Common myeloid progenitor, CD34-positive (primary cell): ENCODE results near the gene MIPOL1.

ENCODE experiments used
- CTCF ChIA-PET: fragments of 350-600 bp; sonication (Branson Sonifier 250); formaldehyde crosslinking; loops from one replicate; lab custom pipeline; 2021; ENCODE audit warnings: antibody characterized with exemption; lab: Charles Lee
- POLR2A ChIA-PET: fragments of 350-600 bp; sonication (Branson Sonifier 250); formaldehyde crosslinking; loops from one replicate; lab custom pipeline; 2021; ENCODE audit warnings: antibody characterized with exemption; lab: Charles Lee
- DNase-seq, 3 donors: peaks; one replicate each; pipeline versions ENCODE4 v3.0.0 to v3.0.0-alpha.2; 2013
- H3K27ac ChIP-seq, 2 experiments: 1 replicate in 1 of 2; 2 replicates in 1 of 2; pipeline ENCODE4 v1.7.0; 2013; ENCODE audit warnings: inconsistent platforms in 2 of 2, low read length in 2 of 2, mild to moderate bottlenecking in 2 of 2, low read depth in 1 of 2, moderate library complexity in 1 of 2; ENCODE audit not compliant: severe bottlenecking in 2 of 2, insufficient read depth in 1 of 2, poor library complexity in 1 of 2
- H3K27me3 ChIP-seq, 5 experiments: replicated peaks in 2 of 5; 1 replicate in 3 of 5; 2 replicates in 2 of 5; pipeline versions ENCODE4 v1.6.1 to v1.7.0; 2013; ENCODE audit warnings: low read length in 4 of 5, mild to moderate bottlenecking in 2 of 5, moderate library complexity in 2 of 5, inconsistent platforms in 1 of 5; ENCODE audit not compliant: insufficient read depth in 5 of 5, control insufficient read depth in 4 of 5
- H3K36me3 ChIP-seq, 4 experiments: 1 replicate in 2 of 4; 2 replicates in 2 of 4; pipeline versions ENCODE4 v1.6.1 to v1.7.0; 2013; ENCODE audit warnings: low read length in 3 of 4, control low read depth in 1 of 4, mild to moderate bottlenecking in 1 of 4; ENCODE audit not compliant: control insufficient read depth in 4 of 4, insufficient read depth in 4 of 4
- H3K4me1 ChIP-seq, 4 experiments: 1 replicate in 3 of 4; 2 replicates in 1 of 4; pipeline versions ENCODE4 v1.6.1 to v1.7.1; 2013; ENCODE audit warnings: low read length in 3 of 4, mild to moderate bottlenecking in 3 of 4, control low read depth in 1 of 4, inconsistent platforms in 1 of 4, moderate library complexity in 1 of 4; ENCODE audit not compliant: control insufficient read depth in 4 of 4, insufficient read depth in 4 of 4; ENCODE audit errors: control extremely low read depth in 1 of 4
- H3K4me3 ChIP-seq, 7 experiments: 1 replicate in 4 of 7; 2 replicates in 3 of 7; pipeline versions ENCODE4 v1.5.1 to v1.7.0; 2013; ENCODE audit warnings: mild to moderate bottlenecking in 7 of 7, low read length in 6 of 7, moderate library complexity in 6 of 7, inconsistent platforms in 2 of 7, low read depth in 2 of 7, control low read depth in 1 of 7; ENCODE audit not compliant: insufficient read depth in 4 of 7, control insufficient read depth in 1 of 7; ENCODE audit errors: extremely low read depth in 1 of 7
- H3K9me3 ChIP-seq, 5 experiments: 1 replicate in 4 of 5; 2 replicates in 1 of 5; pipeline versions ENCODE4 v1.6.1 to v1.7.1; 2013; ENCODE audit warnings: low read length in 4 of 5, mild to moderate bottlenecking in 2 of 5, inconsistent platforms in 1 of 5, low read depth in 1 of 5, moderate library complexity in 1 of 5; ENCODE audit not compliant: control insufficient read depth in 4 of 5, insufficient read depth in 2 of 5; ENCODE audit errors: control extremely low read depth in 1 of 5
- WGBS: methylation state at CpG from one replicate; pipeline ENCODE4 v1.1.5; 2013; ENCODE audit not compliant: insufficient coverage; 5-methylcytosine and 5-hydroxymethylcytosine counted together

The MIPOL1 gene

DNA sequence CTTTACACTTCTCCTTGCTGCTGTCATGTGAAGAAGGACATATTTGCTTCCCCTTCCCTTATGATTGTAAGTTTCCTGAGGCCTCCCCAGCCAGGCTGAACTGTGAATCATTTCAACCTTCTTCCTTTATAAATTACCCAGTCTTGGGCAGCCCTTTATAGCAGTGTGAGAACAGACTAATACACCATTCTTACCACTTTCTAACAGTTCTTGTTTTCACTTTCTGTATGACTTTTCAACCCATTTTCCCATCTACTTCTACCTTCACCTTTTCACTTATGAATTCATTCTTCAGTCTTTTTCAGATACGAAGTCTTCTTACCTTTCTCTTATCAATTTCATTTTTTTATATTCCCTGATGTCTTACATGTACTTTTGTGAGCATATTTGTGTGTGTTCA lies 342.3 kb downstream of the MIPOL1 start:
- Histone ChIP-seq H3K27ac (no peak overlapping the region), H3K36me3 (no peaks in the 10 kb centered on the region), H3K4me3 (no peak overlapping the region), H3K27me3 (no peaks in the 10 kb centered on the region), H3K9me3 (peaks cover 0 to 2% (median 0%) of the 10 kb centered on the region in 5 experiments), H3K4me1 (no peaks in the 10 kb centered on the region)
- ChIA-PET POLR2A (no interaction called here), CTCF (no interaction called here)
- no peak for DNase-seq
- no CpG with 5 or more reads among the region's 1 CpG for WGBS

DNA sequence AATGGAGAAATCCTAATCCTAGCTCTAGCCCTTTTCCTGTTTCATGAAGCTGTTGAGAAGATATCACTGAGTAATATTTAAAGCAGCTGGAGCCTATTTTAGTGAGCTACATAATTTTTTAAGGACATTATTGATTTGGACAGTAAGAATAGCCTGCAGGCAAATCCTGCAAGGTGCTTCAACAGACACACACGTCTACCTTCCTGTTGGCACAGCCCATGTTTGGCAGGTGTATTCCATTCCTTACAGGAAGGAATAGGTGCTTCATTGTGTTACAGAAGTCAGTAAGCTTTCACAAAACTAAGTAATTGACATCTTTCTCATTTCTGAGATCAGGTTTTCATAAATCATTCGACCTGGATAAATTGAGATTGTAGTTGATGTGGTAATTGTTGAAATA lies 346.7 kb downstream of the MIPOL1 start:
- H3K9me3 ChIP-seq: no peaks in the 10 kb centered on the region
- H3K27me3 ChIP-seq: no peaks in the 10 kb centered on the region
- no peaks in the 10 kb centered on the region for H3K36me3 ChIP-seq
- no peak overlapping the region for H3K4me3 ChIP-seq
- WGBS: 100% methylated on average over 1 of the region's 2 CpGs
- H3K4me1 ChIP-seq: no peaks in the 10 kb centered on the region
- POLR2A ChIA-PET: no interaction called here
- no peak for DNase-seq
- no peak overlapping the region for H3K27ac ChIP-seq
- CTCF ChIA-PET: no interaction called here

DNA sequence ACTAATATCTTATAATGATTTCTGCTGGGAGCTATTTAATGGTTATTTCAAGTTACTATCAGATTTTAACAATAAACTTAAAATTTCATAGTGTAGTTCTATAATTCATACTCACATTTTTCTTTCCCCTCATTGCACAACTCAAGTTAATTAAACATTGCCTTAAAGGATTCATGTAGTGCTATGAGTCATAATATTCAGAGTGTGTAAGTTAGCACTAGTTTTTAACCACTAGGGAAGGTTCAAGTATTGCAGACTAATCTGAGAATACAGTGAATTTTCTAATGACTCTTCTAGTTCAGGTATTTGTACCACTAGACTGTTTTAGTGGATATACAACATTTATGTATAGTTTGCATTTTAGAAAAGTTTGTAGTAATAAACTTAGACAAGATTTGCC lies 347.4 kb downstream of the MIPOL1 start:
- Histone ChIP-seq H3K36me3 (no peaks in the 10 kb centered on the region), H3K9me3 (no peaks in the 10 kb centered on the region), H3K4me3 (no peak overlapping the region), H3K4me1 (no peaks in the 10 kb centered on the region), H3K27me3 (no peaks in the 10 kb centered on the region), H3K27ac (no peak overlapping the region)
- POLR2A ChIA-PET: no interaction called here
- no peak for DNase-seq
- CTCF ChIA-PET: no interaction called here

DNA sequence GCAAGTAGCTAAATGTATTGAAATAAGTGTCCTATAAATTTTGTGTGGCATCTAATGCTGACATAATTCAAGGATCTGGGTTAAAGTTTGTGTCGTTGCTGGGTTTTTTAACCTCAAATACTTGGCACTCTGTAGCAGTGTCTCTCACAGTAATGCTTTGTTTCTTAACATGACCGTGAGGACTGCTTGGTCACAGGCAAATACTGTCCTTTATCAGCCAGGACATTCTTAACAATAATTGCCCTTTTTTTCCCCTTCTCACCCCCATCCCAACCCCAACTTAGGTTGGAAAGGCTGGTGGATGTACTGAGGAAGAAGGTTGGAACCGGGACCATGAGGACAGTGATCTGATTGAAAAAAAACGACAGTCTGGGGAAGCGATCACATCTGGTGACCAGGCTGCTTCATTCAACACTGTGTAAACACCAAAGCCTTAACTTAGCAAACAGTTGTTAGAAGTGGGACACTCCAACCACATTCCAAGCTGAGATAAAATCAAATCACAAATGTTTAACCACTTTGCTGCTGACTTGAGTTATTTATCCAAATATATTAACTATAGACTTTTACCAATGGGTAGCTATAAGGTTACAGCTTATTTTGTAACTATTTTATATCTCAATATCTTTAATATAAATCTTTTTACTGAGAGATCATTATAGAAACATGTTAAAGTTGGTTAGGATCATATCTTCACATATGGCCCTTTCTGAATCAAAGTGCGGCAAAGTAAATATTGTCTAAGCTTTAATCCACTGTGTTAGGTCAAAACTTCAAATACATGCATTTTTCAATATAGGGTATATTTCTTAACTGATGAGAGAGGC lies 349.1 kb downstream of the MIPOL1 start:
- H3K4me1 ChIP-seq: no peaks in the 10 kb centered on the region
- no peaks in the 10 kb centered on the region for H3K27me3 ChIP-seq
- H3K4me3 ChIP-seq: no peak overlapping the region
- no peaks in the 10 kb centered on the region for H3K36me3 ChIP-seq
- H3K9me3 ChIP-seq: no peaks in the 10 kb centered on the region
- ChIA-PET POLR2A (no interaction called here), CTCF (no interaction called here)
- WGBS: 88% methylated on average over 1 of the region's 6 CpGs
- no peak overlapping the region for H3K27ac ChIP-seq
- DNase-seq: no peak

DNA sequence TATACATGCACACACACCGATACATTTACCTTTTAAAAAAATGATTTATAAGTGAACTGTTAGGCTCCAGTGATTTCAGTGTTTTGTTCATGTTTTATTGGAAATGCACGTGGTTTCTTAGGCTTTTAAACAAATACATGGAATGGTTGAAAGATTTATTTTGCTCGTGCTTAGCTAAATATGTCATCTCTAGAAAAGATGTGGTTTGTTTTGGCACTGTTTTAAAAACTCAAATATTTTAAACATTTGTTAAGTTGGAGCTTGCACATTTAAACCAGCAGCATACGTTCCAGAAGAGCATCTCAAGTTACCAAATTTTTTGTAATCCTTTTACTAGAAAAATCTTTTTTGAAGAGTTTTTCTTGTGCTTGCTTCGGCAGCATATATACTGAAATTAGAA lies 352.8 kb downstream of the MIPOL1 start:
- POLR2A ChIA-PET: no interaction called here
- Histone ChIP-seq H3K9me3 (peaks cover 0 to 10% (median 0%) of the 10 kb centered on the region in 5 experiments), H3K27me3 (no peaks in the 10 kb centered on the region), H3K27ac (no peak overlapping the region), H3K4me1 (no peaks in the 10 kb centered on the region), H3K4me3 (no peak overlapping the region), H3K36me3 (no peaks in the 10 kb centered on the region)
- DNase-seq: no peak
- CTCF ChIA-PET: no interaction called here
- no CpG with 5 or more reads among the region's 5 CpGs for WGBS

DNA sequence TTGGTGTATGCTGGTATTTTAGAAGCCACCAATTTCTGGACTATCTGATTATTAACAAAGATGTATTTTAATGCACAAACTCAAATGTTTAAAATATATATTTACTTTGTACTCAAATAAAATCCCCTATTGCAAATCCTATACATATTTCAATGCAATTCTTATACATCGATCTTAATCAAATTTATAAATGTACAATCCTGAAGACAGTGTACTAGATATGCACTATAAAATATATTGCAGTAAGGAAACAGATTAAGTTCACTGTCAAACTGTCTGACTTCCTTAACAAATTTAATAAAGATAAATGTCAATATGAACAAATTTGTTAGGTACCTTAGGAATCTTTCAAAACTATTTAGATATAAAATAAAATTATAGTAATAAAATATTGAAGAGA lies 353.4 kb downstream of the MIPOL1 start:
- WGBS: no CpG with 5 or more reads among the region's 1 CpG
- CTCF ChIA-PET: no interaction called here

DNA sequence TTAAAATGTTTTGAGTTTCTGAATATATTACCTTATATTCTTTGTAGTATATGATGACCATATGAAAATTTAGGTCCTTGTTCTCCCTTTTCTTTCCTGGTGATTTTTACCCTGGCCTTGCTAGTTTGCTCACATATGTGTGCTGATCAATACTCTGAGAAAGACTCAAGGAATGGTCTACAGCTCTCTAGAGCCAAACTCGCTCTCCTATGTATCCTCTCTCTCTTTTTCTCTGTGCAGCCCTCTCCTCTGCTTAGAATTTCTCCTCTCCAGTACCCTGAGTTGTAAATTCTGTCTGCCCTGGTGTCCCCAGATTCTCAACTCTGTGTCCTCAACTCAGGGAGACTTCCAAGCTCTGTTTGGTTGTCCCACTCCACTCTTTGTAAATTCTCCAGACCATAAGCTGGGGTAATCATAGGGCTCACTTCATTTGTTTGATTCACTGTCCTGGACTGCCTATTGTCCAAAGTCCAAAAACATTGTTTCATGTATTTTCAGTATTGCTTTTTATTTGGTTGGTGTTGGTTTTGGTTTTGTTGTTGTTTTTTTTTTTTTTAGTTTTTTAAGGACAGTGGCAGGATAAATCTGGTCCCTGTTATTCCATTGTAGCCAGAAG lies 356.3 kb downstream of the MIPOL1 start:
- no CpG with 5 or more reads among the region's 1 CpG for WGBS
- ChIA-PET POLR2A (no interaction called here), CTCF (no interaction called here)
- Histone ChIP-seq H3K27me3 (no peaks in the 10 kb centered on the region), H3K36me3 (no peaks in the 10 kb centered on the region), H3K4me1 (no peaks in the 10 kb centered on the region), H3K4me3 (no peak overlapping the region), H3K9me3 (peaks cover 0 to 16% (median 0%) of the 10 kb centered on the region in 5 experiments), H3K27ac (no peak overlapping the region)
- no peak for DNase-seq

More for the DNA sequence above, 353.4 kb downstream of the MIPOL1 start:
- POLR2A ChIA-PET: no interaction called here
- Histone ChIP-seq H3K9me3 (peaks cover 0 to 10% (median 0%) of the 10 kb centered on the region in 5 experiments), H3K4me3 (no peak overlapping the region), H3K4me1 (no peaks in the 10 kb centered on the region), H3K27ac (no peak overlapping the region), H3K36me3 (no peaks in the 10 kb centered on the region), H3K27me3 (no peaks in the 10 kb centered on the region)
- no peak for DNase-seq
